A673 (cell line): Measurements from ENCODE around the gene ARL5B.

Source experiments
- CTCF ChIP-seq: fragments of 300-800, 200-600 bp; sonication (generic); conservative IDR thresholded peaks from 2 replicates; pipeline ENCODE4 v1.5.1; 2017; ENCODE audit warnings: low read depth, mild to moderate bottlenecking, antibody characterized with exemption, low read length, moderate library complexity, mixed read lengths
- EZH2 ChIP-seq: fragments of 200-600 bp; sonication (generic); IDR thresholded peaks from 2 replicates; pipeline ENCODE4 v1.6.1; 2017; ENCODE audit warnings: borderline replicate concordance, low read depth, mild to moderate bottlenecking, mixed read lengths, antibody characterized with exemption, low read length; ENCODE audit not compliant: poor library complexity, severe bottlenecking

DNA sequence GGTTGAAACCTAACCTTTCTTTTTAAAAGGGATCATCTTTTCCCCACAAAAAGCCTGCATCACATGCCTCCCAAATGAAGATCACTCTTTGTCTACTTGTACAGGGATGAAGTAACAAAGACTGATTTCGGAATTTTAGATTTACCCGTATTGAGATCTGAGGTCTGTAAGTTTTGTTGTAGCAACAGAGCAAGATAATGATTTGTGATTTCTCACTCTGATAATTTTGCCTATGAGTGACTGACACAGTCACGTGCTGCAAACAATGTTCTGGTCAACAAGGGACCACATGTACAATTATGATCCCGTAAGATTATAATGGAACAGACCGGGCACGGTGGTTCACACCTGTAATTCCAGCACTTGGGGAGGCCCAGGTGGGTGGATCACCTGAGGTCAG, 31.3 kb downstream of the ARL5B start:
- TF ChIP-seq CTCF = no peak
- no peak for TF ChIP-seq EZH2
